HepG2 (cell line): ENCODE results near the gene PPAT. TPM values are rescaled to one million over a fixed set of nuclear protein-coding genes. Genes with fewer than 3 reads are reported as not detected.
A peak's percentile ranks its signal among the peaks of the same experiment; 100 is the strongest.

Experiments
- AHR ChIP-seq: IDR thresholded peaks from 2 replicates; pipeline ENCODE4 v1.6.1; 2018; ENCODE audit warnings: missing genetic modification reagents, missing compliant biosample characterization
- CENPX ChIP-seq: sonication (generic); formaldehyde crosslinking; IDR thresholded peaks from 2 replicates; pipeline ENCODE4 v1.9.0; 2021; ENCODE audit warnings: mild to moderate bottlenecking, missing genetic modification reagents, moderate library complexity
- HOXA9 ChIP-seq: sonication (generic); formaldehyde crosslinking; IDR thresholded peaks from 2 replicates; pipeline ENCODE4 v1.8.1; 2022; ENCODE audit warnings: missing genetic modification reagents, mild to moderate bottlenecking, moderate library complexity, borderline replicate concordance
- MATR3 ChIP-seq: sonication (generic); formaldehyde crosslinking; IDR thresholded peaks from 2 replicates; pipeline ENCODE4 v1.4.0; 2020; ENCODE audit warnings: missing genetic modification reagents
- ZEB1 ChIP-seq: IDR thresholded peaks from 2 replicates; pipeline ENCODE4 v1.6.1; 2012; ENCODE audit warnings: mild to moderate bottlenecking, low read depth, inconsistent platforms; ENCODE audit not compliant: insufficient replicate concordance
- ZFP36L1 ChIP-seq: sonication (generic); formaldehyde crosslinking; IDR thresholded peaks from 2 replicates; pipeline ENCODE4 v1.8.0; 2022; ENCODE audit warnings: mild to moderate bottlenecking, missing genetic modification reagents, moderate library complexity
- ZNF737 ChIP-seq: sonication (generic); formaldehyde crosslinking; IDR thresholded peaks from 2 replicates; pipeline ENCODE4 v1.5.0; 2020; ENCODE audit warnings: missing genetic modification reagents, mild to moderate bottlenecking, borderline replicate concordance
- polyA plus RNA-seq, 8 experiments: library from polyadenylated mRNA; depleted of rRNA in 3 of 8; stranded (reverse) in 7 of 8; unstranded in 1 of 8; fragments of >200 nt; fragmentation: Illumina TruSeq in 4 of 8; extraction: Trizol in 4 of 8; gene quantifications; 2 replicates each; pipeline versions ENCODE4 v1.2.1 to v1.2.3, GENCODE V29; 2011 to 2016; ENCODE audit warnings: low read depth in 4 of 8, missing spikeins in 1 of 8, mixed read lengths in 1 of 8; ENCODE audit not compliant: insufficient read depth in 1 of 8
- total RNA-seq, 5 experiments: library from RNA; depleted of rRNA; stranded (reverse); fragments of >200 nt; fragmentation: Illumina TruSeq; extraction: Trizol; gene quantifications; 2 replicates each; pipeline ENCODE4 v1.2.3, GENCODE V29; 2016; ENCODE audit warnings: low read depth in 1 of 5
- TF ChIP-seq, protein P1 (sequence below): sonication (generic); formaldehyde crosslinking; IDR thresholded peaks from 2 replicates; pipeline ENCODE4 v1.5.0; 2020; ENCODE audit warnings: mild to moderate bottlenecking, missing genetic modification reagents, moderate library complexity
- TF ChIP-seq, protein P2 (sequence below): sonication (generic); formaldehyde crosslinking; IDR thresholded peaks from 2 replicates; pipeline ENCODE4 v1.4.0; 2020; ENCODE audit warnings: missing genetic modification reagents, borderline replicate concordance

The PPAT gene
- total and polyA plus RNA-seq, 2 of the 13 experiments (the other 11 are each of a cell fraction or from before 2014, with no cell fraction given): 16.9 to 62.6 TPM

DNA sequence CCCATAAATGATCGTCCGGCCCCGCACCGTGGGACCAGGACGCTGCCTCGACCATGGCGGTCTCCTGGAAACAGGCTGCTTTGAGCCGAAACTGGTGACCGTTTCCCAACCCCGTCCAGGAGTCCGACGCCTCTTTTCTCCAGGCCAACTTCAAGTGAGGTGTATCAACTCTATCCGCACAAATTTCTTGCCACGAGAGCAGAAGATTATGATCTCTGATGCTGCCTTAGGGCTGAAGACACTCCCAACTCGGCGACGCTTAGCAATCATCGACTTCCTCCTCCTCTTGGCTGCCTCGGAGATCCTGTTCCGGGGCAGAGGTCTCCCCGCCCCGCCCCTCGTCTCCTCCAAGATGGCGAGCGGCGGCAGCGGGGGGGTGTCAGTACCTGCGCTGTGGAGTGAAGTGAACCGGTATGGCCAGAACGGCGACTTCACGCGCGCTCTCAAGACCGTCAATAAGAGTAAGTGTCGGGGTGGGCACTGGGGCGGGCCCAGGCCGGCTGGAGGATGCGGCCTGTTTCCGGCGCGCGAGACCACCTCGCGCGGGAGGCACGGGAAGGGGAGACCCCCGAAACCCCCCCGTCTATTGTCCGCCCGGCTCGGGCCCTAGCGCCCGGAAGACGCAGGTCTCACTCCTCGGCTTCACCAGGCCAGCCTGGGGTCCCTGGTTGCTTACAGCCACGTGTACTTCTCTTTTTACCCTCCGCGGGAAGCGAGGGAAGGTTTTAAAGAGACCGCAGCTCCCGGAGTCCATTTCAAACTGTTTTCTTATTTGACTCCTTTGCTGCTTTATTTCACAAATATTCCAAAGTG lies 32.1 kb upstream of the PPAT start, which contains the start of gene SRP72 (continued):
- TF ChIP-seq CENPX (CRISPR knock-in tag) (no peak), ZFP36L1 (peak; percentile 56; the same call in 1 of the 2 replicates), AHR (CRISPR knock-in tag) (0 out of 2 replicates have a peak, but pooled peaks have one; percentile 41), MATR3 (no peak), ZEB1 (no peak), ZNF737 (no peak), HOXA9 (CRISPR knock-in tag) (no peak)
- TF ChIP-seq, protein P1, sequence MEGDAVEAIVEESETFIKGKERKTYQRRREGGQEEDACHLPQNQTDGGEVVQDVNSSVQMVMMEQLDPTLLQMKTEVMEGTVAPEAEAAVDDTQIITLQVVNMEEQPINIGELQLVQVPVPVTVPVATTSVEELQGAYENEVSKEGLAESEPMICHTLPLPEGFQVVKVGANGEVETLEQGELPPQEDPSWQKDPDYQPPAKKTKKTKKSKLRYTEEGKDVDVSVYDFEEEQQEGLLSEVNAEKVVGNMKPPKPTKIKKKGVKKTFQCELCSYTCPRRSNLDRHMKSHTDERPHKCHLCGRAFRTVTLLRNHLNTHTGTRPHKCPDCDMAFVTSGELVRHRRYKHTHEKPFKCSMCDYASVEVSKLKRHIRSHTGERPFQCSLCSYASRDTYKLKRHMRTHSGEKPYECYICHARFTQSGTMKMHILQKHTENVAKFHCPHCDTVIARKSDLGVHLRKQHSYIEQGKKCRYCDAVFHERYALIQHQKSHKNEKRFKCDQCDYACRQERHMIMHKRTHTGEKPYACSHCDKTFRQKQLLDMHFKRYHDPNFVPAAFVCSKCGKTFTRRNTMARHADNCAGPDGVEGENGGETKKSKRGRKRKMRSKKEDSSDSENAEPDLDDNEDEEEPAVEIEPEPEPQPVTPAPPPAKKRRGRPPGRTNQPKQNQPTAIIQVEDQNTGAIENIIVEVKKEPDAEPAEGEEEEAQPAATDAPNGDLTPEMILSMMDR (CRISPR knock-in tag): no peak
- TF ChIP-seq, protein P2, sequence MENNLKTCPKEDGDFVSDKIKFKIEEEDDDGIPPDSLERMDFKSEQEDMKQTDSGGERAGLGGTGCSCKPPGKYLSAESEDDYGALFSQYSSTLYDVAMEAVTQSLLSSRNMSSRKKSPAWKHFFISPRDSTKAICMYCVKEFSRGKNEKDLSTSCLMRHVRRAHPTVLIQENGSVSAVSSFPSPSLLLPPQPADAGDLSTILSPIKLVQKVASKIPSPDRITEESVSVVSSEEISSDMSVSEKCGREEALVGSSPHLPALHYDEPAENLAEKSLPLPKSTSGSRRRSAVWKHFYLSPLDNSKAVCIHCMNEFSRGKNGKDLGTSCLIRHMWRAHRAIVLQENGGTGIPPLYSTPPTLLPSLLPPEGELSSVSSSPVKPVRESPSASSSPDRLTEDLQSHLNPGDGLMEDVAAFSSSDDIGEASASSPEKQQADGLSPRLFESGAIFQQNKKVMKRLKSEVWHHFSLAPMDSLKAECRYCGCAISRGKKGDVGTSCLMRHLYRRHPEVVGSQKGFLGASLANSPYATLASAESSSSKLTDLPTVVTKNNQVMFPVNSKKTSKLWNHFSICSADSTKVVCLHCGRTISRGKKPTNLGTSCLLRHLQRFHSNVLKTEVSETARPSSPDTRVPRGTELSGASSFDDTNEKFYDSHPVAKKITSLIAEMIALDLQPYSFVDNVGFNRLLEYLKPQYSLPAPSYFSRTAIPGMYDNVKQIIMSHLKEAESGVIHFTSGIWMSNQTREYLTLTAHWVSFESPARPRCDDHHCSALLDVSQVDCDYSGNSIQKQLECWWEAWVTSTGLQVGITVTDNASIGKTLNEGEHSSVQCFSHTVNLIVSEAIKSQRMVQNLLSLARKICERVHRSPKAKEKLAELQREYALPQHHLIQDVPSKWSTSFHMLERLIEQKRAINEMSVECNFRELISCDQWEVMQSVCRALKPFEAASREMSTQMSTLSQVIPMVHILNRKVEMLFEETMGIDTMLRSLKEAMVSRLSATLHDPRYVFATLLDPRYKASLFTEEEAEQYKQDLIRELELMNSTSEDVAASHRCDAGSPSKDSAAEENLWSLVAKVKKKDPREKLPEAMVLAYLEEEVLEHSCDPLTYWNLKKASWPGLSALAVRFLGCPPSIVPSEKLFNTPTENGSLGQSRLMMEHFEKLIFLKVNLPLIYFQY: no peak
